ENCODE results near the gene CNKSR3.

The CNKSR3 gene

DNA sequence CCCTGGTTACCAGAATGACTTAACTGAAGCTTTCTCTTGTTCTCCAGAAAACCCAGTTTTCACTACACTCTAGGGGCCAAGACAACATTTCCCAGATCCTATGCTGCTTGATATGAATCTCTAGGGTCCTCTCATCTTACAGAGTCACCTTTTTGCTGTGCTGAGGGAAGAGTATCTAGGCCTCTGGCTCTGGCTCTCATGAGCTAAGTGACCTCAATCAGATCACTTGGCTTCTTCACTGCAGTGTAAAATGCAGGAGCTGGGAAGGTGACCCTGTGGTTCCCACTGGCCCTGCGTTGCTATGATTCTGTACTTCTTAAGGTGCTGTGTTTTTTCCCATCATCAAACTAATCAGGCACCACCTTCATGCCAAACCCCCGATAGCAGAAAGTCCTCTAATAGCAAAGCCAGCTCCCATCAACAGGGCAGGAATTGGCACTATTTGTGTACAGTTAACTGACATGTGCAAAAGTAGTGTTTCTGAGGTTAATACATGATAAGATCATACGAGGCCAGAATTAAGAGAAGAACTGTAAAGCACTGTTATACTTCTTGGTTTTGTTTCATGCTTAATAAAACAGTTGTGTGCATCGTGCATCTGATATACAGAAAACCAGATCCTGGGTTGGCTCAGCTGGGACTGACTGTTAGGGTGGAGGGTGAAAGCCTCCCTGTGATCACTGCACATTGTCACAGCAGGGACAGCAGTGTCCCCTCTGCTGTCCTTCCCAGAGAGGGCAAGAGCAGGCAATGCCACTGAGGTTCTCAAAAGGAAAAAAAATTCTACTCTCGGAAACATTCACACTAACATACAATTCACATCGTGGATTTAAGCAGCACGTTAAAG lies 46.7 kb downstream of the CNKSR3 start:
- Mint-ChIP-seq H3K4me3 (no peak overlapping the region), H3K27me3 (no peaks in the 10 kb centered on the region)

DNA sequence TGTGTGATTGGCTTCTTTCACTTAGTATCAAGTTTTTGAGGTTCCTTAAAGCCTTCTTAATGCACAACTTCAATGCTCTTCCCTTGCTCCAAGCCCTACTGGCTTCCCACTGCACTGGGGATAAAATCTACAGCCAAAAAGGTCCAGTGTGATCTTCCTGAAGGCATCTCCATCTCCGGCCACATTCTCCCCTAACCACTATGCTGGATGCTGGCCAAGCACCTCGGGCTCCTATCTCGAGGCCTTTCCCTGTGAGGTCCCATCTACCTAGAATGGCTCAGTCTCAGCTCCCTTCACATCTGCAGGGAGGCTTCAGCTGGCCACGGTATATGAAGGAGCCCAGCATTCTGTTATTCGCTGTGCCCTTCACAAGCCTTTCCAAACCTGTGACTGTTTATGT lies 48.1 kb downstream of the CNKSR3 start:
- H3K27me3 Mint-ChIP-seq = peaks cover 2% of the 10 kb centered on the region
- no peak overlapping the region for H3K27ac Mint-ChIP-seq
- H3K9me3 Mint-ChIP-seq (ENCODE audit: low read depth) = no peaks in the 10 kb centered on the region
- H3K4me1 Mint-ChIP-seq (ENCODE audit: low read depth) = peaks cover 6% of the 10 kb centered on the region
- H3K36me3 Mint-ChIP-seq = no peaks in the 10 kb centered on the region
- no peak overlapping the region for H3K4me3 Mint-ChIP-seq

More for the DNA sequence above, 46.7 kb downstream of the CNKSR3 start:
- H3K27ac Mint-ChIP-seq = no peak overlapping the region
- H3K9me3 Mint-ChIP-seq (ENCODE audit: low read depth) = no peaks in the 10 kb centered on the region
- peaks cover under 1% of the 10 kb centered on the region for H3K4me1 Mint-ChIP-seq (ENCODE audit: low read depth)
- no peaks in the 10 kb centered on the region for H3K36me3 Mint-ChIP-seq

DNA sequence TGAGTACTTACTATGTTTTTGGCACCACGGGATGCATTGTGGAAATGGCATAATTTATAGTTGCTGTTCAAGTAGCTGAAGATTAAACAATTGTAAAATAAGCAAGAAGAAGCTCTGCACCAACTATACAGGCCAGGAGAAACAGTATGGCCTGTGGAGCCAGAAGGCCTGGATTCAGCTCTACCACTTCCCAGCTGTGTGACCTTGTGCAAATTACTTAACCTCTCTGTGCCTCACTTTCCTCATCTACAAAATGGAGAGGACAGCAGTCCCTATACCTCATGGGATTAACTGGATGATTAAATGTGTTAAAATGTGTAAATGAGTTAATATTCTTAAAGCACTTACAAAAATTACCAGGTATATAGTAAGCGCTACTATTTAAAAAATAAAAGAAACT lies 49.1 kb downstream of the CNKSR3 start:
- H3K27ac Mint-ChIP-seq = no peak overlapping the region
- peaks cover 6% of the 10 kb centered on the region for H3K4me1 Mint-ChIP-seq (ENCODE audit: low read depth)
- H3K36me3 Mint-ChIP-seq = no peaks in the 10 kb centered on the region
- peaks cover 2% of the 10 kb centered on the region for H3K27me3 Mint-ChIP-seq
- H3K4me3 Mint-ChIP-seq = no peak overlapping the region
- no peaks in the 10 kb centered on the region for H3K9me3 Mint-ChIP-seq (ENCODE audit: low read depth)

DNA sequence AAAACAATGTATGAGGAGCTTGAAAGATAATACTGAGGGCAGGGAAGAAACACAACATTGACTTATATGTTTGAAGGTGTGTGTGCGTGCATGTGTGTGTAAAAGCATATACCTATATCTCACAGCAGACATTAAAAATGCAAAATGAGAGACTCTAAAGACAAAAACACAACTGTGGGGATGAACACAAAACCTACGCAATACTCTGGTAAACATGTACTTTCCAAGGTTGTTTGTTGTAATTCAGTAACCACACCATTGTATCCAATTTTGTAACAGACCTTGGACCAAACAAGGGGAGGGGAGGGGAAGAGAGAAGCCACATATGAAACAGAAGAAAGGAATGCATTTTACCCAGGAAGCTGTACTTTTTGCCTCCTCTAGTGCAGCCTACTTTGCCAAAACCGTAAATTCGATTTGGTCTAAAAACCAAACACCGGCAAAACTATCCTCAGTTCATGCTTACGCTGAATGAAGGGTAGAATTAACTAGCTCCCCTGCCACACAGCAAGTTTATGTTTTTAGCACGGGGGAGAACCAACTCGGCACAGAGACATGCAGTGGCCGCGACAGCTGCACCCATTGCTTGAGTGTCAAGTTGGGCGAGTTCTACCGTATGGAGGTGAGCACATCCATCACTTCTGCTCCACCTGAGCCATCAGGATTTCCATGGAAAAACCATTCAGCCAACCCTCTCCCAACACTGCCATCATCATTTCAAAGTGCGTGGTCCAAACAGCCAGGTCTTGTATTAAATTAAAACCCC lies 50.0 kb downstream of the CNKSR3 start:
- Mint-ChIP-seq H3K27me3 (peaks cover 2% of the 10 kb centered on the region), H3K36me3 (no peaks in the 10 kb centered on the region), H3K9me3 (ENCODE audit: low read depth) (no peaks in the 10 kb centered on the region), H3K4me1 (ENCODE audit: low read depth) (peaks cover 6% of the 10 kb centered on the region), H3K27ac (no peak overlapping the region), H3K4me3 (no peak overlapping the region)

DNA sequence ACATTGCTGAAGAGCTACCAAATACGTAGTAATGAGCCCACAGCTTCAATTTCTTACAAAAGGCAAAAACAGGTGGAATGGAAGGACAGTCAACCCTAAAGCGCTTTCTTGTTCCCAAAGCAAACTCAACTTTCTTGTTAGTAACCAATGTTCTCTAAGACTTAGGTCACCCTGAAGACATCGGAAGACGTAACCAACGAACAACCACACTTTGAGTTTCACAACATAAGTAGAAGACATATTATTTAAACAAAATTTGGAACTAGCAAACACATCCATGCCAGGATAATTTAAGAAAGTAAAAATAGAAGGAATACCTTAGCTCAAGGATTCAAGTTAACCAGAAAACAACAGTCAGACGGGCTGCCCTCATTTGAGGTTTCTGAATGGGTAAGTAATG lies 51.0 kb downstream of the CNKSR3 start:
- peaks cover 2% of the 10 kb centered on the region for H3K27me3 Mint-ChIP-seq
- peaks cover 6% of the 10 kb centered on the region for H3K4me1 Mint-ChIP-seq (ENCODE audit: low read depth)
- no peak overlapping the region for H3K27ac Mint-ChIP-seq
- H3K4me3 Mint-ChIP-seq = no peak overlapping the region
- H3K9me3 Mint-ChIP-seq (ENCODE audit: low read depth) = no peaks in the 10 kb centered on the region
- no peaks in the 10 kb centered on the region for H3K36me3 Mint-ChIP-seq

DNA sequence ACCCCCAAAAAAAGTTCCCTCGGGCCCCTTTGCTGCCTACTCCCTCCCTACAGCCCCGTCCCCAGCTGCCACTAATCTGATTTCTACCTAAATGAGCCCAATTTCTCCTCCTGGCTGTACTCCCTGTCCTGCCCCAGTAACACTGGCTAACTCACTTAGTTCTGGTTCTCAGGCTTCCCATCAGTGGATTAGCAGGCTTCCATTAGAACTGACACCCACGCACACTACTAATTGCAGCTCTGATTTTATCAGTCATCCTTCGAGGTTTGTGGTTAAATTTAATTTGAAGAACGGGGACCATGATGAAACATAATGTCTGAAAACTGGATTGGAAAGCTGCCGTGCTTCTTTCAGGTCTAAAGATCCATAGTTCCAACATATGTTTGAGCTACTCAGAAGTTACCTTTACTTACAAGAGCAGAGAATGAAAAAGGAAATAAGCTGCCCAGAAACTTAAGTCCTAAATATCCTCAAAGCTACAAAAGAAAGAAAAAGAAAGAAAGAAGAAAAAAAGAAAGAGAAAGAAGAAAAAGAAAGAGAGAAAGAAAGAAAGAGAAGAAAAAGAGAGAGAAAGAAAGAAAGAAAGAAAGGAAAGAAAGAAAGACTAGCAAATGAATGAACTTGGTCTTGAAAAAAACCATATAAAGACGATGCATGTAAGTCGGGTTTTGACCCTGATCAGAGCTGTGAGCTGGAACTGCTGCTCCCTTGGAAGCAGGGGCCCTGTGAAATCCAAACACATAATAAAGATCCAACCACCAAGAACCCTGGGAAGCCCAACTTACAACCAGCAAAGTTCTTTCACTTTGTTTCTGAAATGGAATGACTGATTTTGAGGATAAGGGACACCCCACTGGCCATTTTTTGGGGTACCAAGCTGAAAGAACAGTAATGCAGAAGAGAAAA lies 51.7 kb downstream of the CNKSR3 start:
- Mint-ChIP-seq H3K9me3 (ENCODE audit: low read depth) (no peaks in the 10 kb centered on the region), H3K27ac (no peak overlapping the region), H3K4me1 (ENCODE audit: low read depth) (peaks cover 6% of the 10 kb centered on the region), H3K36me3 (no peaks in the 10 kb centered on the region), H3K4me3 (no peak overlapping the region), H3K27me3 (peaks cover 2% of the 10 kb centered on the region)

DNA sequence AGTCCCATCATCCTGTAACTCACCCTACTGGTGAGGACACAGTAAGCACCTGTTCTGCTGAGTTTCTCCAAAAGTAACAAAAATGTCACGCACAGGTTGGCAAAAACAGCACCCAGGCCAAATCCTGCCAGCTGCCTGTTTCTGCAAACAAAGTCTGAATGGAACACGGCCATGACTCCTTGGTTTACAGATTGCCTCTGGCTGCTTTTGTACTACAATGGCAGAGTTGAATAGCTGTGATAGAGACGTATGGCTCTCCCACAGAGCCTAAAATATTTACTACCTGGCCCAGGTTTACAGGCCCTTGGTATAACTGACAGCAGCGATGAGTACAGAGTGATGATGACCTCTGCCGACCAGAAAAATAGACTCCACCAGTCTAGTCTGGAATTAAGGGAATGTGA lies 52.6 kb downstream of the CNKSR3 start:
- Mint-ChIP-seq H3K4me3 (no peak overlapping the region), H3K9me3 (ENCODE audit: low read depth) (no peaks in the 10 kb centered on the region), H3K4me1 (ENCODE audit: low read depth) (peaks cover 6% of the 10 kb centered on the region), H3K36me3 (no peaks in the 10 kb centered on the region), H3K27ac (no peak overlapping the region), H3K27me3 (peaks cover 2% of the 10 kb centered on the region)

DNA sequence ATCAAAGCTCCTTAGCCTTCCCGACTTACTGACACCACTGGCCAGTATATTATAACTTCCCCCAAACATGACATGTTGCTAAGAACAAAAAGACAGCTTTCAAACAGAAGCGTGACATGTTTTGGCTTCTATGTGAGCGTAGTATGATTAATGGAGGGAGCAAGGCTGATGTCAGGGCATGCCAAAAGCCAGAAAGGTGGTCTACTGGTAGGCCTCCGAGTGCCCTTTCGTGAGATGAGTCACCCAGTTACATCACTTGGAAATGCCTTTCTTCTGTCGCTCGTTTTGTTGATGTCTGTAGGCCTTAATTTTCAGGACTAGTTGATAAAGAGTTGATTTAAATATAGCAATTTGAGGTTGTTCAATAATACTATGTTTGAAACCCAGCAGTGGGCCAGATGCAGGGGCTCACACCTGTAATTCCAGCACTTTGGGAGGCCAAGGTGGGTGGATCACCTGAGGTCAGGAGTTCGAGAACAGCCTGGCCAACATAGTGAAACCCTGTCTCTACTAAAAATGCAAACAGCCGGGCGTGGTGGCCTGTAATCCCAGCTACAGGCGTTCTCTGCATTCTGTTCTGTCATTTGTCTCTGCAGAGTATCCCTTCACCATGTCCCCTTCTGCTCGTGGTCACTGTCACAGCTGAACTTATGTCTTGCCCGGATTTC lies 53.3 kb downstream of the CNKSR3 start:
- Mint-ChIP-seq H3K4me1 (ENCODE audit: low read depth) (peaks cover 6% of the 10 kb centered on the region), H3K4me3 (no peak overlapping the region), H3K27me3 (peaks cover 2% of the 10 kb centered on the region), H3K9me3 (ENCODE audit: low read depth) (no peaks in the 10 kb centered on the region), H3K36me3 (no peaks in the 10 kb centered on the region), H3K27ac (no peak overlapping the region)

DNA sequence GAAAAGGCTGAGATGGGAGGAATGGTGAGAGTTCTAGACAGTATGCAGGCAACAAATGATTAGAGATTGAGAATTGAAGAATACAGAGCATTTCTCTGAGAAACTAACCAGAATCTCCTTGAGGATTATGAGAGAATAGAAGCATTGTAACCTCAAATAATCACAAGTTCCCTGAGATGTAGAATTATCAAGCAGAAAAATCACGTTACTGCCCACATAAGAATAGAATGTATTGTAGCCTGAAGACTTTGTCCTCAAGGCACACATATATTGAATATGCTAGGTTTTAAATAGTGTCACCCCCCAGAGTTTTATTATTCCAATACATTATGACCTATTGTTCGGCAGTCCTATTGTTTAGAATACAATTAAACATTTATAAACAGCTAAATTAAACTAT lies 57.2 kb downstream of the CNKSR3 start:
- H3K36me3 Mint-ChIP-seq = no peaks in the 10 kb centered on the region

DNA sequence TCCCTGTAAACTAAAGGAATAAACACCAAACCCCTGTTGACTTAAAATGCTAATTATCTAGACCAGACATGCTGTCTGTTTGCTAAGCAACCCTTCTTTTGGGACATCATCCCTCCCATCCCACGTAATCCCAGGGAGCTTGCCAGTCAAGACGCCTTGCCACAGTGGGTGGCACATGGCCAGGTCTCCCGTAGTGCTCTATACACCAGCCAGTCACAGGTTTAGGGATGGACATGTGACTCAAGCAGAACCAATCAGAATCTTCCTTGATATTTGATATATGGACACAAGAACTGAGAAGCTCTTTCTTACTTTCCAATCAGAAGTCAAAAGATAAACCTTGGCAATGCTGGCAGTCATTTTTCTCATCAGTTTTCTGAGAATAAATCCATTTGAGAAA lies 60.0 kb downstream of the CNKSR3 start:
- Mint-ChIP-seq H3K4me3 (no peak overlapping the region), H3K36me3 (no peaks in the 10 kb centered on the region), H3K27ac (no peak overlapping the region), H3K27me3 (no peaks in the 10 kb centered on the region), H3K4me1 (ENCODE audit: low read depth) (no peaks in the 10 kb centered on the region), H3K9me3 (ENCODE audit: low read depth) (no peaks in the 10 kb centered on the region)

More for the DNA sequence above, 57.2 kb downstream of the CNKSR3 start:
- Mint-ChIP-seq H3K9me3 (ENCODE audit: low read depth) (no peaks in the 10 kb centered on the region), H3K27ac (no peak overlapping the region), H3K4me3 (no peak overlapping the region), H3K4me1 (ENCODE audit: low read depth) (peaks cover under 1% of the 10 kb centered on the region), H3K27me3 (peaks cover 2% of the 10 kb centered on the region)

DNA sequence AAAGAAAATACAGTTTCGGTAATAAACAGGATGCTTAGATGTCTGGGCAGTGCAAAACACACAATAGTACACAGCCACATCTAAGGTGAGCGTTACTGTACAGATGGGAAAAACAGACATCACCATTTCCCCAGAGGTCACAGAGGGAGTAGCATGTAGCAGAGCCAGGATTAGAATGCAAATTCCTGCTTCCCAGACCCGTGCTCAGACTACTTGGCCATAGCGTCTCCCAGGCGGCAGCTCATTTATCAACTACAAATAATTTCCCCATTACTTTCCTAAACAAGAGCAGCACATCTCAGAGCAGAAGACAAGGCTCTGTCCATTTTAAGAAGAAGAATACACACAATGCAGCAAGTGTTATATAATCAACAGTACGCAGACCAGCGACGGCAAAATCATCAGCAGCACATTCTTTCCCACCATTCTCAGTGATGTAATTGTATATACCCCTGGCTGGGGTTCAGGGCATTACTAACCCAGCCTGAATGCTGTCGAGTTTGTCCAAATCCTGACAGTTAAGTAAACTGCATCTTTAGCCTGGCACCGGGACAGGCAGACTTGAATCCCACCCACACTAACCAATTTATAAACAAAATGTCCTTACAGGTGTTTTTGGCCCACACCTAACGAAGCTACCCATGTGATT lies 61.9 kb downstream of the CNKSR3 start:
- Mint-ChIP-seq H3K27ac (no peak overlapping the region), H3K9me3 (ENCODE audit: low read depth) (no peaks in the 10 kb centered on the region), H3K36me3 (no peaks in the 10 kb centered on the region), H3K4me3 (no peak overlapping the region), H3K4me1 (ENCODE audit: low read depth) (no peaks in the 10 kb centered on the region), H3K27me3 (no peaks in the 10 kb centered on the region)

DNA sequence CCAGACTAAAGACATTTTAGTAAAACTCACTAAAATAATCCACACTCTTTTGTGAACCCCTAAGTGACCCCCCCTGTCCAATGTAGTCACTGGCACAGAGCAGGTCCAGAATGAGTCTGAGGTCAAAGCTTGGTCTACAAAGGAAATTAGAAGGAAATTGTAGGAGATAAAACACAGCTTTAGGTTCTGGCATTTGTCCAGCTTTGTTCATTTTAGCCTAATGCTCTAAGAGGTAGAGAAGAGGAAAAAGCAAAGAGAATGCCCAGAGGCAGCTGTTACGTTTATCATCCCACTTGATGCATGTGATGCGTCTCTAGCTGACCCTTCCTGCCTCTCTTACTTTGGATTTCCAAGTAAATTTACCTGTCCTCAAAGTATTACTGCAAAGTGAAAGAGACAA lies 62.5 kb downstream of the CNKSR3 start:
- Mint-ChIP-seq H3K27ac (no peak overlapping the region), H3K27me3 (no peaks in the 10 kb centered on the region), H3K36me3 (no peaks in the 10 kb centered on the region), H3K4me1 (ENCODE audit: low read depth) (no peaks in the 10 kb centered on the region), H3K9me3 (ENCODE audit: low read depth) (no peaks in the 10 kb centered on the region), H3K4me3 (no peak overlapping the region)

DNA sequence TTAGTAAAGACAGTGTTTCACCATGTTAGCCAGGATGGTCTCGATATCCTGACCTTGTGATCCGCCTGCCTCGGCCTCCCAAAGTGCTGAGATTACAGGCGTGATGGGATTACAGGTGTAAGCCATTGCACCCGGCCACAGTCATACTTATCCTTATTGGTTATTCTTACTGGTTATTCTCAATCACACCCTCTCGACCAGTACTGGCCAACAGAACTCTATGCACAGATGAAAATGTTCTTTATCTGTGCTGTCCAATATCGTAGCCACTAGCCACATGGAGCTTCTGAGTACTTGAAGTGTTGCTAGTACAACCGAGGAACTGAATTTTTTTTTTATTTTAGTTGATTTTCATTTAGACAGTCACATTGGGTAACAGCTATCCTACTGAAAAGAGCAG lies 63.5 kb downstream of the CNKSR3 start:
- no peaks in the 10 kb centered on the region for H3K36me3 Mint-ChIP-seq
- no peak overlapping the region for H3K4me3 Mint-ChIP-seq
- H3K9me3 Mint-ChIP-seq (ENCODE audit: low read depth) = no peaks in the 10 kb centered on the region
- no peak overlapping the region for H3K27ac Mint-ChIP-seq
- H3K27me3 Mint-ChIP-seq = no peaks in the 10 kb centered on the region
- H3K4me1 Mint-ChIP-seq (ENCODE audit: low read depth) = no peaks in the 10 kb centered on the region

DNA sequence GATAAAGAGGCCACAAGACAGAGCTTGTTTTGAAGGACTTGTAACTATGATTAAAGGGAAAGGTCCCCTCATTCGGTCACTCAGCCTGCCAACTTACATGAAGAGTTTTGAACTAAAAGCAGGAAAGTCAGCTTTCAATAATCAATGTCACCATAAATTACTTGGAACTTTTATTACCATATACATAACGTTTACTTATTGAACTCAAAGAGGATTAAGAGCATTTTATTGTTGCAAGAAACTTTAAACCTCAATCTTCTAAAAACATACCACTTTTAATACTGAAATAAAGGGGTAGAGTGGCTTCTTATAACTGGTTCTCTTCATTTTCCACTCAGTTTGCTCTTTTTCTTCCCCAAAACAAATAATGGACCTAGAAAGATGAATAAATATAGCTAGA lies 65.1 kb downstream of the CNKSR3 start:
- Mint-ChIP-seq H3K36me3 (no peaks in the 10 kb centered on the region), H3K4me1 (ENCODE audit: low read depth) (no peaks in the 10 kb centered on the region), H3K9me3 (ENCODE audit: low read depth) (no peaks in the 10 kb centered on the region), H3K27me3 (no peaks in the 10 kb centered on the region), H3K4me3 (no peak overlapping the region), H3K27ac (no peak overlapping the region)
